CD4-positive, alpha-beta T cell treated with Interleukin-6 at 100 ng/mL for 8 hours (primary cell): Measurements from ENCODE around the gene MAP4K4.
A peak's percentile ranks its signal among the peaks of the same experiment; 100 is the strongest.

ENCODE experiments used
- DNase-seq: peaks from one replicate; pipeline ENCODE4 v3.0.0-alpha.2; 2020; ENCODE audit warnings: mixed read lengths, low spot score

MAP4K4 gene

GRCh38 chr2:101722864-101723263 is 25.4 kb downstream of the MAP4K4 start:
- no peak for DNase-seq

GRCh38 chr2:101723371-101724124 is 26.0 kb downstream of the MAP4K4 start:
- no peak for DNase-seq

GRCh38 chr2:101724125-101724474 is 26.6 kb downstream of the MAP4K4 start:
- DNase-seq = no peak

GRCh38 chr2:101725038-101725437 is 27.5 kb downstream of the MAP4K4 start:
- no peak for DNase-seq

- peak; percentile 29 for DNase-seq
These were observed 28.1 kb downstream of the MAP4K4 start for GRCh38 chr2:101725515-101726192.

GRCh38 chr2:101728865-101729264 is 31.4 kb downstream of the MAP4K4 start:
- DNase-seq = no peak

GRCh38 chr2:101729521-101730190 is 32.1 kb downstream of the MAP4K4 start:
- peak; percentile 50 for DNase-seq

DNA sequence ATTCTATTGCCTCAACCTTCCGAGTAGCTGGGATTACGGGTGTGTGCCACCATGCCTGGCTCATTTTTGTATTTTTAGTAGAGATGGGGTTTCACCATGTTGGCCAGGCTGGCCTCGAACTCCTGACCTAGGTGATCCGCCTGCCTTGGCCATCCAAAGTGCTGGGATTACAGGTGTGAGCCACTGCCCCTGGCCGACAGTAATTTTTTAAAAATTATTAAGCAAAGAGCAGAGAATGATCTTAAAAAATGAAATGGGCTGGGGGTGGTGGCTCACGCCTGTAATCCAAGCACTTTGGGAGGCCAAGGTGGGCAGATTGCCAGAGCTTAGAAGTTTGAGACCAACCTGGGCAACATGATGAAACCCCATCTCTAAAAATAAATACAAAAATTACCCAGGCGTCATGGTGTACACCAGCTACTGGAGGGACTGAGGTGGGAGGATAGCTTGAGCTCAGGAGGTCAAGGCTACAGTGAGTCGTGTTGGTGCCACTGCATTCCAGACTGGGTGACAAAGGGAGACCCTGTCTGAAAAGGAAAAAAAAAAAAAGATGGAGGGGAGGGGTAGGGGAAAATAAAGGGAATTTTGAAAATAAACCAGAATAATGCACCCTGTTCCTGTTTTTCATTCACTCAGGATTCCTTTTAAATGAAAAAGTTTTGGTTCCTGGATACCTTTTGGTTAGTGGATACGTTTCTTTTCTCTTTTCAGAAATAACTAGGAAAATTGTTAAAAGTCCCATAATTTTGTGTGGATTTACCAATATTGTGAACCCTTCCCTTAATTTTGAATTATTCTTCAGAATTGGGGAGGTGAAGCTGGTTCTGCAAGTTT is 33.9 kb downstream of the MAP4K4 start:
- no peak for DNase-seq

- no peak for DNase-seq
These were observed 34.7 kb downstream of the MAP4K4 start for GRCh38 chr2:101732199-101732598.

DNA sequence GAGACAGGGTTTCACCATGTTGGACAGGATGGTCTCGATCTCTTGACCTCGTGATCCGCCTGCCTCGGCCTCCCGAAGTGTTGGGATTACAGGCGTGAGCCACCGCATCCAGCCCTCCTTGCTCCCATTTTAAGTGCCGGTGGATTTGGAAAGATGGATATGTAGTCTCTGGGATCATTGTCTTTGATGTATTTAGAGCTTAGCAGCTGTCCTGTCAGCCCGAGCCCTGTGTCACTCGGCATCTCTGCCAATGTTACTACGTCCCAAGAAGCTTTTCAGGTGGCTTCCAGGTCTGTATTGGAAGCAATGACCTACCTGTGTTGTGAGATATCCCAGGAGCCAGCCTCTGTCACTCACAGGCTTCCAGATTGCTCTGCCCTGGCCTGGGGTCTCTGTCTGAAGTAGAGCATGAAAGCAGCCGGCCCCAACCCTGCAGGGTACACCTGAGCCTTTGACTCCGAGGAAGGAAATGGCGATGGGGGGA is 35.3 kb downstream of the MAP4K4 start:
- DNase-seq = no peak

- no peak for DNase-seq
These were observed 35.9 kb downstream of the MAP4K4 start for GRCh38 chr2:101733257-101733993.

DNA sequence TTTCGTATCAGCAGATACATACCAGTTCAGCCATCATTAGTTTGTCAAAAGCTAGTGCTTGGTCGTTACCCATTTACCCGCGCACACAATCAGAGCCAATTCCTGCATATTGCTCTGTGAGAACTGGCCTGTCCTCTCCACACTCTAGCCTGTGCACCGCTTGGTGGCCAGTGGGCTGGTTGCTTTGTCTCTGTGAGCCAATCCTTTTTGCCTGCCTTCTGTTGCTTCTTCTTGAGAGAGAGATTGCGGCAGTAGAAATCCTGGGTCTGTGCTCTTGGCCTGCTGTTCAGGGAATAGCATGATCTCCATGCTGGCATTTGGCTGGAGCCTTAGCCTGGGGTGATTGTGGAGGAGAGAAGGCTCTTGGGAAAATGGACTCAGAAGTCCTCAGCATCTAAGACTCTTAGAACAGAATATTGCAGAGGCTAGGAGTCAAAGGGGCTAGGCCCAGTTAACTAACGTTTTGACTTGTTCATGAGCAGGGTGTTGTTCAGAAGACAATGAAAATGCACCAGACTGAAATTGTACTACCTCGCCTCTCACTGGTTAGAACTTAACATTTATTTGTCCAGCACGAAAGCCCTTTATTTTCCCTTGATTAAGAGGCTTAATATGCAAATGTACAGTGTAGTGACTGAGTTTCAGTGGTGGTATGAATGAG is 37.1 kb downstream of the MAP4K4 start:
- no peak for DNase-seq

DNA sequence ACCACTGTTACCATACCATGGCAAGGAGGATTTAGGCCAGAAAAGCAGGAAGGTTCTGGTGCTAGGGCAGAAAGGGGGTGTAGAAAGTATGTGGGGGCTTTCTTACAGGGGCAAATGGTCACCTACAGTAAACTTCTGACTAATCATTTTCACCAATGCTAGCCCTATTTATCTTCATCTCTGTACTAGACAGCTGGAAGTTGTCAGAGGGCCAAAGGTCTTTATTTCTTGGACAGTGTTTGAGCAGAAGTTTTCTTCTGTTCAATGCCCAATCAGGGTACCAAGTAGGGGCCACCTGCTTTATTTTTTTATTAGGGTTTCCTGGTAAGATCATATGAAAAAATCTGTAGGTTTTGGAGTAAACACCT is 37.6 kb downstream of the MAP4K4 start:
- DNase-seq = no peak

GRCh38 chr2:101736233-101736632 is 38.7 kb downstream of the MAP4K4 start:
- no peak for DNase-seq

DNA sequence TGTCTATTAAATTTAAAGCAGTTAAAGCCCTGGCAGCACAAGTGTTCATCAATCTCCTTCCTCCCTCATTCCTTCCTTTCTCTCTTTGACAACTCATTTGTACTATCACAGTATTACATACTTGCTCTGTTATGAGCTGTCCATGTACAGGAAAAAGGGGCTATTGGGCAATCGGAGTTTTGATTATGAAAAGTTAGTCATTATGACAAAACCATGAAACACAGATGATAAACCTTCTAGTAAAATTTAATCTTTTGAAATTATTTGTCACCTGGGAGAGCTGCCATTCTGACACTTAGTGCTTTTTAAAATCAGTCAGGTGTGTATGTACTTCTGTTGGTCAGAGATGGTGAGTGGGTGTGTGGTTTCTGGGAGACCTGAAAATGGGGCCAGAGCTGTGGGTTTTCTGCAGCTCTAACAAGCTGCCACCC is 39.4 kb downstream of the MAP4K4 start:
- DNase-seq = no peak

- DNase-seq = no peak
These were observed 40.2 kb downstream of the MAP4K4 start for GRCh38 chr2:101737478-101738255.

DNA sequence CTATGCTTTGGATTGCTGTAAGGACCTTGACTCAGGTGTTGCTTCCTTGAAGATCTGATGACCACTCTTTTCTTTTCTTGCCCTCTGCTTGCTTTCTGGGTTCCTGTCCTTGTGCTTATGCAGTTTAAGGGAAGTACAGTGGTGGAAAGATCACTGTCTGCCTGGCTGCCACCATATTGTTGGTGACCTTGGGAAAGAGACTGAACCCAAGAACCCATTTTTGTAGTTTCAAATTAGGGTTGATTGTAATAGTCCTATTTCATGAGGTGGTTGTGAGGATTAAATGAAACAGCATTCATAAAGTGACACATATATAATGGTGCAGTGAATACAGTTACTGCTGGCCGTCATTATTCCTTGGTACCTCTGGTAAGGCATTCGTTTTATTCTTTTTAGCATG is 41.1 kb downstream of the MAP4K4 start:
- no peak for DNase-seq

GRCh38 chr2:101740555-101740964 is 43.1 kb downstream of the MAP4K4 start:
- no peak for DNase-seq

DNA sequence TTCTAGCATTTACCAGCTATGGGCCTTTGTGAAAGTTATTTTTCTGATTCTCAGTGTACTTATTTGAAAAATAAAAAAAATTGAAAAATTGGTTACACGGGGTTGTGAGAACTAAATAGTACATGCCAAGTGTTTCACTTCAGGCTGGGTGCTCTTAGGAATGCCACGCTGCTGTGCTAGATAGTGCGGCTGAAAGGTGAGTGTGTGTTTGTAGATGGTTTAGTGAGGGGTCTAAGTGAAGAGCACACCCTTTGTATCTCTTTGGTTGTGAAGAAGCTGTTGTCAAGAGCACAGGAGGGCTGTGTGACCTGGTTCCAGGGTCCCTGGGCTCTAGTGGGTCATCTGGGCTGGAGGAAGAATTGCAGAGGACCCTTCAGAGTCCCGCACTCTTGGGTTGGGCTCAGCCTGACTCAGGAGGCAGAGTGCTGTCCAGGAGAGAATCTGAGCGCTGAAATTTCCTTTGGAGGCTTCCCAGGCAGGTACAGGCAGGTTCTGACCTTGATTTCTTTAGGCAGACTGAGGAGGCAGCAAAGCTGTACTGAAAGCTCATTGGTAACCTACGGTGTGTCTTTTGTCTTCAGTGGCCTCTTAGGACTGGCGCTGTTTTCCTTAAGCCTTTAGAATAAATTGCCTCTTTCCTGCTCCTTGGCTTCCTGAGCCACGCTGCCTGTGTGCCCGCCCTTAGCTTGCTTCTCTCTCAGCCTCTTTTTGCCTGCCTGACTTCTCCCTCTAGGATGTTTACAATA is 44.4 kb downstream of the MAP4K4 start:
- DNase-seq = no peak
